ENCODE results near the gene GASK1B. TPM values are rescaled to one million over a fixed set of nuclear protein-coding genes. Genes with fewer than 3 reads are reported as not detected.

Gene GASK1B
- polyA plus RNA-seq, 3 donors from 2014 or later, result 0.36 to 0.54 TPM; not detected in 1

DNA sequence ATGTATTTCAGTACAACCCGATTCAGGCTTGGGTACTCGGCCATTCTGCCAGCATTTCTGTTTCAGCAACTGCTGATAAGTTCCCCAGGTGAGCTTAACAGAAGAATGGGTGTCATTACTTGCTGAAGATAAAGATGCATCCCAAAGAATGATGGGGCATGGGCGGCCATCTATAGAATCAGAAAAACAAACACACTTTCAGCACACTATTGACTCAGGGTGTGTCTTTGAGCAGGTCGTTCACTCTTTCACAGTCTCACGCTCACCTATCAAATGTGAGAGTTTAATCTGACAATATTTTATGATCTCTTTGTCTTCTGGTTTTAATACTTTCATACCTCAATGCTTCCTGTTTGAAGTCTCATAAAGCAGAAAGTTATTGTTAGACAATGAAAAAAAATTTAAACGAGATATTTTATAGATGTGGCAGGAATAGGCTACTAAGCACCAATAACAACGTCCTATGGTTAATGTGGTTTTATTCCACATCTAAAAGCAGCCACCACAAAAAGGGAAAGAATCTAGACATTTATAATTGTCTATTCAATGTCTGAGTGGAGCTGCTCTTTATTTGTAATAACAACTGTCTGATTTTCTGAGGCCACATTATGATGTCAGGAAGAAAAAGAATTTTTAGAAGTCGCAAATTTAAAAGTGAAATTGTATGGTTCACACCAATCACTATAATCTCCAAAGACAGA, 17.0 kb downstream of the GASK1B start:
- Mint-ChIP-seq H3K4me1 (no peaks in the 10 kb centered on the region), H3K36me3 (no peaks in the 10 kb centered on the region), H3K27me3 (ENCODE audit: low read depth in 3 of 3) (peaks cover 0 to under 1% (median 0%) of the 10 kb centered on the region in 3 donors), H3K4me3 (no peak overlapping the region), H3K27ac (no peak overlapping the region), H3K9me3 (peaks cover 2 to 13% (median 7%) of the 10 kb centered on the region in 6 donors)
- no peak for DNase-seq

- H3K27me3 Mint-ChIP-seq (ENCODE audit: low read depth in 3 of 3), result peaks cover 0 to 2% (median 0%) of the 10 kb centered on the region in 3 donors
Measured at GRCh38 chr4:158147151-158147550, 25.7 kb downstream of the GASK1B start.

DNA sequence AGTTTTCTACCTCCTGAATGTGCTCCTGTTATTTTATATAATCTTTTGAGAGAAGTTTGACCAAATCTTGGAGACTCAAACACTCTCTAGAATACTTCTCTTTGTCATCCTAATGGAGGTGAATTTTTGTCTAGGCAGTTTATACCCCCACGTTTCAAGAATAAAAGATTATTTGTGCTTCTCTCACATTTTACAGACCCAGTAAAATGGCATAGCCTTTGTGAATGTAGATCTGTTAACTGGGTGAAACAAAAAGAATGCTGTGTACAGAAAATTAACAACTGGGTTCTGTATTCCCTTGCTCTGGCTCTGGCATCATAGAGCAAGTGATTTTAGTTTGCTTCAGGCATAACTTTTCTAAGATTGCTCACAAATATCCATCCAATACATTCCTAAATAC, 26.1 kb downstream of the GASK1B start:
- peaks cover 3 to 20% (median 9%) of the 10 kb centered on the region in 6 donors for H3K9me3 Mint-ChIP-seq
- no peak for DNase-seq
- no peaks in the 10 kb centered on the region for H3K36me3 Mint-ChIP-seq
- H3K27me3 Mint-ChIP-seq (ENCODE audit: low read depth in 3 of 3), result peaks cover 0 to 2% (median 0%) of the 10 kb centered on the region in 3 donors
- H3K27ac Mint-ChIP-seq, result no peak overlapping the region
- no peaks in the 10 kb centered on the region for H3K4me1 Mint-ChIP-seq
- no peak overlapping the region for H3K4me3 Mint-ChIP-seq

More at GRCh38 chr4:158147151-158147550, 25.7 kb downstream of the GASK1B start:
- no peaks in the 10 kb centered on the region for H3K4me1 Mint-ChIP-seq
- peaks cover 5 to 20% (median 9%) of the 10 kb centered on the region in 6 donors for H3K9me3 Mint-ChIP-seq
- H3K4me3 Mint-ChIP-seq, result no peak overlapping the region
- DNase-seq, result no peak
- no peak overlapping the region for H3K27ac Mint-ChIP-seq
- no peaks in the 10 kb centered on the region for H3K36me3 Mint-ChIP-seq

DNA sequence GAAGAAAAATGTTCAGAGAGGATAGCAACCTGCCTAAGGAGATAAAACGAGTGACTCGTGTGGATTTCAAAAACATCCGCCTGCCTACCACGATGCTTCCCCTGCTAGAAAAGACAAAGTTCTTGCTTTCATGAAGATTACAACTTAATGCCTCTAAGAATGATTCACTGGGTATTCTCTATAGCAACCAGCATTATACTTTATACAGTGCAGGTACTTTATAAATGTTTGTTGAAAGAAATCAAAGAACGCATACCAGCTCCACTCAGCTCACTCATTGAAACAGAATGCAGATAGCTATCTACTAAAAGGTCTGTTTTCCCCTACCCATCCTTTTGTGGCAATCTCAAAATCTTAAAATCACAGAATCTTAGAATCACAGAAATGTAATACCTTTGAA, 33.7 kb downstream of the GASK1B start:
- H3K27ac Mint-ChIP-seq, result no peak overlapping the region
- H3K36me3 Mint-ChIP-seq, result no peaks in the 10 kb centered on the region
- DNase-seq, result no peak
- no peaks in the 10 kb centered on the region for H3K4me1 Mint-ChIP-seq
- H3K4me3 Mint-ChIP-seq, result no peak overlapping the region
- peaks cover 0 to under 1% (median 0%) of the 10 kb centered on the region in 3 donors for H3K27me3 Mint-ChIP-seq (ENCODE audit: low read depth in 3 of 3)
- peaks cover 0 to 10% (median 4%) of the 10 kb centered on the region in 6 donors for H3K9me3 Mint-ChIP-seq

- H3K27me3 Mint-ChIP-seq (ENCODE audit: low read depth in 3 of 3), result peaks cover 0 to 2% (median 0%) of the 10 kb centered on the region in 3 donors
- no peak overlapping the region for H3K27ac Mint-ChIP-seq
- DNase-seq, result no peak
- no peak overlapping the region for H3K4me3 Mint-ChIP-seq
- no peaks in the 10 kb centered on the region for H3K36me3 Mint-ChIP-seq
- H3K4me1 Mint-ChIP-seq, result no peaks in the 10 kb centered on the region
- peaks cover 0 to 14% (median 0%) of the 10 kb centered on the region in 6 donors for H3K9me3 Mint-ChIP-seq
Measured at GRCh38 chr4:158134222-158134621, 38.6 kb downstream of the GASK1B start.

- H3K4me1 Mint-ChIP-seq, result no peaks in the 10 kb centered on the region
- peaks cover 0 to 14% (median 0%) of the 10 kb centered on the region in 6 donors for H3K9me3 Mint-ChIP-seq
- no peak for DNase-seq
- no peak overlapping the region for H3K27ac Mint-ChIP-seq
- H3K36me3 Mint-ChIP-seq, result no peaks in the 10 kb centered on the region
- peaks cover 0 to 2% (median 0%) of the 10 kb centered on the region in 3 donors for H3K27me3 Mint-ChIP-seq (ENCODE audit: low read depth in 3 of 3)
- no peak overlapping the region for H3K4me3 Mint-ChIP-seq
Measured at GRCh38 chr4:158133551-158133950, 39.3 kb downstream of the GASK1B start.

DNA sequence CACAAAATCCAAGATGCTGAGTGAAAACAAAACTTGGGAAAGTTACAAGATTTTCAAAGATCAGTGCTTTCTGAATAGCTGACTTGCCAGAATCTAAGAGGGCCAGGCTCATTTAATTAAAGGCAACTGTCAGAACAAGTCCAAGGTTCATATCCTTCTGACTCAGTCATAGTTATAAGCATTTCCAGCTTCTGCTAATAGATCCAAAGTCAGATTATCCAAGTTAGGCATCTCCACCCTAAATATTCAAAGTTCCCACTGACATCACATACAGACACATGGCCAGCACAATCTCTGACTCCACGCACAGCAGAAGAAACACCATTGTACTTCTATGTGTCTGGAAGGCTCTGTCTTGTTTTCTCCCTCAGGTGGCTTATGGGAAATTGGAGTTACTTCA, 41.8 kb downstream of the GASK1B start:
- DNase-seq, result no peak
- Mint-ChIP-seq H3K27ac (no peak overlapping the region), H3K27me3 (ENCODE audit: low read depth in 3 of 3) (peaks cover 0 to 2% (median 0%) of the 10 kb centered on the region in 3 donors), H3K4me1 (no peaks in the 10 kb centered on the region), H3K4me3 (no peak overlapping the region), H3K36me3 (no peaks in the 10 kb centered on the region), H3K9me3 (peaks cover 0 to 13% (median 0%) of the 10 kb centered on the region in 6 donors)

DNA sequence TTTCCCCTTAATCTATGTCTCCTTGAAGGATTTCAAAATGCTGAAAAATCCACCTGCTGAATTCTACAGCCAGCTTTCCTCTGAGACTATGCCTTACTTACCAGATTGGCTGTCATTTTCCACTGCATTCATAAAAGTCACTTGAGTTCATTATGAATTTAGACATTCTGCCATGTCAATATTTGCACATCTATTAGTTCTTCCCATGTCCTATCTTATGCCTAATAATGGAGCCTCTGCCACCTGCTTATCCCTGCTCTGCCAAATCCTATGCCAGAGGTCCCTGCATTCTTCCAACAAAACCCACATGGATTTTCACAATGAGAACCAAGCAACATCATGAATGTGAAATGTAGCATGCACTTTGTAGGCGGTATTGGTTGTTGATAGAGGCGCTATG, 42.6 kb downstream of the GASK1B start:
- no peaks in the 10 kb centered on the region for H3K4me1 Mint-ChIP-seq

GRCh38 chr4:158129694-158130093, 43.1 kb downstream of the GASK1B start:
- H3K36me3 Mint-ChIP-seq, result no peaks in the 10 kb centered on the region
- no peak overlapping the region for H3K27ac Mint-ChIP-seq
- DNase-seq, result no peak
- H3K4me1 Mint-ChIP-seq, result no peaks in the 10 kb centered on the region
- H3K4me3 Mint-ChIP-seq, result no peak overlapping the region
- peaks cover 0 to 12% (median 3%) of the 10 kb centered on the region in 6 donors for H3K9me3 Mint-ChIP-seq
- peaks cover 0 to 2% (median 0%) of the 10 kb centered on the region in 3 donors for H3K27me3 Mint-ChIP-seq (ENCODE audit: low read depth in 3 of 3)

More for the DNA sequence above, 42.6 kb downstream of the GASK1B start:
- DNase-seq, result no peak
- no peaks in the 10 kb centered on the region for H3K36me3 Mint-ChIP-seq
- H3K4me3 Mint-ChIP-seq, result no peak overlapping the region
- H3K27me3 Mint-ChIP-seq (ENCODE audit: low read depth in 3 of 3), result peaks cover 0 to 2% (median 0%) of the 10 kb centered on the region in 3 donors
- H3K9me3 Mint-ChIP-seq, result peaks cover 0 to 12% (median 3%) of the 10 kb centered on the region in 6 donors
- H3K27ac Mint-ChIP-seq, result no peak overlapping the region

DNA sequence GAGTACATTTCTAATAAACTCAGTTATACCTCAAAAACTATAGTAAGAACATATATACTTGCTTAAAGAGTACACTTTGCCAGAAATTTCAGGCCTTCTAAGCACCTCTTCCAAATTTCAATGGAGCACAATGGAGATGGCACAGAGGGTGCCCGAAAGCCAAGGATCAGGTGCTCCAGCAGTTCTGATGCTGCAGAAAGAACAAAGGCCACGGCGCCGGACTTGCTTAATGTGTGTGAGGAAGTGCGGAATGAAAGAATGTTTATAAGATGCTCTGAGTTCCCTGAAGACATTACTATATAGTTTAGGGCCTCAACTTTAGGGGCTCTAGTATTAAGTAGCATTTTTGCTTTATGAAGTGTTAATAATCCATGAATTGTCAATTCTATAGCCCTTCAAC, 44.3 kb downstream of the GASK1B start:
- no peak overlapping the region for H3K27ac Mint-ChIP-seq
- H3K4me3 Mint-ChIP-seq, result no peak overlapping the region
- no peaks in the 10 kb centered on the region for H3K27me3 Mint-ChIP-seq (ENCODE audit: low read depth in 3 of 3)
- no peaks in the 10 kb centered on the region for H3K36me3 Mint-ChIP-seq
- H3K4me1 Mint-ChIP-seq, result no peaks in the 10 kb centered on the region
- peaks cover 0 to 12% (median 3%) of the 10 kb centered on the region in 6 donors for H3K9me3 Mint-ChIP-seq
- no peak for DNase-seq

- H3K4me1 Mint-ChIP-seq, result no peaks in the 10 kb centered on the region
- H3K9me3 Mint-ChIP-seq, result peaks cover 0 to 8% (median 3%) of the 10 kb centered on the region in 6 donors
- no peak overlapping the region for H3K27ac Mint-ChIP-seq
- H3K27me3 Mint-ChIP-seq (ENCODE audit: low read depth in 3 of 3), result no peaks in the 10 kb centered on the region
- H3K36me3 Mint-ChIP-seq, result no peaks in the 10 kb centered on the region
- no peak for DNase-seq
- no peak overlapping the region for H3K4me3 Mint-ChIP-seq
Measured at GRCh38 chr4:158125310-158125709, 47.5 kb downstream of the GASK1B start.

Other genes with a start within 250 kb of the GASK1B start
- under 1 TPM in 2 of 3 donors, not detected in 1; 0.36 TPM for gene TMEM144, start 37.5 kb upstream of the GASK1B start, polyA plus RNA-seq